ENCODE measurements around the gene ADAD1.
"Not testable (repeated sequence)": the region's sequence is repeated elsewhere in the genome, so short reads cannot be mapped to it uniquely, and the experiment has no call there.

ADAD1 gene

GRCh38 chr4:122378711-122379110 lies at the start of gene ADAD1:
TSS of gene ADAD1 (plus strand) at chr4:122379011. CDS start at chr4:122380070, 1,059 bp downstream.
- no peak for DNase-seq

GRCh38 chr4:122329876-122330565 lies 48.8 kb upstream of the ADAD1 start:
- DNase-seq = no peak

DNA sequence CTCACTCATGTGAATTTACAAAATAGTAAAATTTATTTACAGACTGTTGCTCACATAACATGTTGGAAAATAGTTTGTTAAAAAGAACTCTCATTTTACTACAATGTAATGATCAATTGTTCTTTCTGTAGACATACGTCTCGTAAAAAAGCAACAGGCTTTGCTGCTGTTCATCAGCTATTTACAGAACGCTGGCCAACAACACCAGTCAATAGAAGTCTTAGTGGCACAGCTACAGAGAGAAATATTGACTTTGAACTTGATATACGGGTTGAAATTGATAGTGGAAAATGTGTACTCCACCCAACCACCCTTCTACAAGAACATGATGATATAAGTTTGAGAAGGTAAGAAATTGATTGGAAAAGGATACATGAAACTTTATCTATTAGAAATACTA lies 47.6 kb upstream of the ADAD1 start:
- DNase-seq = no peak

DNA sequence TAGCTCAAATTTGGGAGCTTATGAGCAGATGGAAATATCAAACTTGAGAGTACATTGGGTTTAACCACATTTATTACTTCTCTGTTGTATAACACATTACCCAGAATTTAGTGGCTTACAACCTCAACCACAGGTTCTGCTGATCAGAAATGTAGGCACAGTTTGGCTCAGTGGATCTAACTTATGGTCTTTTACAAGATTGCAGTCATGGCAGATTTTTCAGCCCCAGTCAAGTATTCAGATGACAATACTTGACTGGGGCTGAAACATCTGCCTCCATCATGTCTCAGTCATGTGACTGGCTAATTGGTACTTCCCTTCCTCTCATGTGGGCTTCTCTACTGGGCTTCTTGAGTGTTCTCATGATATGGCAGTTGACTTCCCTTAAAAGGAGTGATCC lies 44.0 kb upstream of the ADAD1 start:
- peak; percentile 51 for DNase-seq

DNA sequence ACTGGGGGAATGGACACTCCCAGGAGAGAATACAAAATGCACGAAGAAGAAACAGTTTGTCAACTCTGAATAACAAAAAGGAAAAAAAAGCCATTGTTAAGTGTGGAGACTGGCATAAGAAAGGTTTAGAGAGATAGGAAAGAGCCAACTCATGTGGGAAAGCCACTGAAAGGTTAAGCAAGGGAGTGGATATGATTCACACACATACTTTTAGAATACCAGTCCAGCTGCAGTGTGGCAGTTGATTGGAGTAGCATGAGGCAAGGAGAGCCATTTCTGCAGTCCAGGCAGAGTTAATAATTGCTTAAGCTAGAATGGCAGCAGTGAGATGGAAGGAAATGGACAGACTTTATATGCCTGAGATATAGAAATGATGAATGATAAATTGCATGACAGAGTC lies 36.9 kb upstream of the ADAD1 start:
- peak; percentile 8 for DNase-seq

GRCh38 chr4:122346036-122346435 lies 32.8 kb upstream of the ADAD1 start:
- DNase-seq = no peak

GRCh38 chr4:122346503-122346902 lies 32.3 kb upstream of the ADAD1 start:
- no peak for DNase-seq

DNA sequence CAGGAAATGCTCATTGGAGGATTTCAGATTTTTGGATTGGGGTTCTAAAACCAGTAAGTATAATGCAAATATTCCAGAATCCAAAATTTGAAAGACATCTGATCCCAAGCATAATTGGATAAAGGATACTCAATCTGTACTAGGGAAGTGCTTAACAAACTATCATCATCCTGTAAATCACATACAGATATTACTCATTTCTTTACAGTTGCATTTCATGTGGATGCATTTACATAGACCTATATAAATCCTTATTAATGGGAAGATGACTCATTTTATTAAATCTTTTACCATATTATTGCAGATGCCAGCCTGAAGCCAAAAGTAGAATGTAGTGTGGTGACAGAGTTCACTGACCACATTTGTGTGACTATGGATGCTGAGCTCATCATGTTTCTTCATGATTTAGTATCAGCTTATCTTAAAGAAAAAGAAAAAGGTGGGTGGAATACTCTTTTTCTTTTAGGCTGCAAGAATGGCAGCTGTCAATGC lies 22.4 kb upstream of the ADAD1 start:
- DNase-seq = no peak

DNA sequence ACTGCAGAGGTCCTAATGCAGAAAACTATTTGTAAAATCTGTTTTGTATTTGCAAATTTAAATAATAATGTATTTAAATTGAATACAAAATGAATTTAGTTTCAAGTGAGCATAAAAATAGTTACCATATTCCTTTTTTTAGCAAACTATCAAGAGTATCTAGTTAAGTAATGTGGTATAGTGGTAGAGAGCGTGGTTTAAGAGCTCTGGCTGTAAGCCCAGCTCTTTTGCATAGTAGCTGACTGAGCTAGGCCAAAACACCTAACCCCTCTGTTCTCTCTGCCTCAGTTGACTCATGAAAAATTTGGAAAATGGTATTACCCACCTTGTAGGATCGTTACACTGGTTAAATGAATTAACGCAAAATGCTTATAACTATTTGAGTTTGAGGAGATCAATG lies 18.1 kb upstream of the ADAD1 start:
- DNase-seq = no peak

DNA sequence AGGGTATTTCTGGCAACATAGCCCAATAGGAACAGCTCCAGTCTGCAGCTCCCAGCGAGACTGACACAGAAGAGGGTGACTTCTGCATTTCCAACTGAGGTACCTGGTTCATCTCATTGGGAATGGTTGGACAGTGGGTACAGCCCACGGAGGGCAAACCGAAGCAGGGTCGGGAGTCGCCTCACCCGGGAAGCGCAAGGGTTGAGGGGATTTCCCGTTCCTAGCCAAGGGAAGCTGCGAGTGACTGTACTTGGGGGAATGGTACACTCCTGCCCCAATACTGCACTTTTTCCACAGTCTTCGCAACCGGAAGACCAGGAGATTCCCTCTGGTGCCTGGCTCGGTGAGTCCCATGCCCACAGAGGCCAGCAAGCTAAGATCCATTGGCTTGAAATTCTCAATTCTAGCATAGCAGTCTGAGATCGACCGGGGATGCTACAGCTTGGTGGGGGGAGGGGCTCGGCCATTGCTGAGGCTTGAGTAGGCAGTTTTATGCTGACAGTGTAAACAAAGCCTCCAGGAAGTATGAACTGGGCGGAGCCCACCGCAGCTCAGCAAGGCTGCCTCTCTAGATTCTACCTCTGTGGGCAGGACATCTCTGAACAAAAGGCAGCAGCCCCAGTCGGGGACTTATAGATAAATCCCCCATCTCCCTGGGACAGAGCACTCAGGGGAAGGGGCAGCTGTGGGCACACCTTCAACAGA lies 14.0 kb upstream of the ADAD1 start:
- peak; percentile 46 for DNase-seq

GRCh38 chr4:122368786-122369185 lies 10.0 kb upstream of the ADAD1 start:
- not testable (repeated sequence) for DNase-seq

- DNase-seq = no peak
Observed at GRCh38 chr4:122377352-122377751, 1.5 kb upstream of the ADAD1 start.

DNA sequence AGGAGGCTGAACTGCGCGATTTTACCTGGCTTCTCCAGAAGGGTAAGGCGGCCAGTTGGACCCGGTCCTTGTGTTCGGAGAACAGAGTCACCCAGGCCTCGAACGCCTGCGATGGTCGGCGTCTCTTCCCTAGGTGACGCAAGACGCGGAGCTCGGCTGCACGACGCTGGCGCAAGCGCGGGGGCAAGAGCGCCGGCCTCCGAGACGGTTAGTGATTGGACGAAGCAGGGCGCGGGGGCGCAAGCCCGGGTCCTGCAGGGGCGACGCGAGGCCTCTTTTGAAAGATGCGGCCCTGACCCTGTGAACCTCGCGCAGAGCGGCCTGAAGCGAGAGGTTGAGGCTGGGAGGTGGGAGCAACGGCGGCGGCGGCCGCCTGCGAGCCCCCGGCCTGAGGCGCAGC lies 428 bp downstream of the ADAD1 start:
- no peak for DNase-seq

DNA sequence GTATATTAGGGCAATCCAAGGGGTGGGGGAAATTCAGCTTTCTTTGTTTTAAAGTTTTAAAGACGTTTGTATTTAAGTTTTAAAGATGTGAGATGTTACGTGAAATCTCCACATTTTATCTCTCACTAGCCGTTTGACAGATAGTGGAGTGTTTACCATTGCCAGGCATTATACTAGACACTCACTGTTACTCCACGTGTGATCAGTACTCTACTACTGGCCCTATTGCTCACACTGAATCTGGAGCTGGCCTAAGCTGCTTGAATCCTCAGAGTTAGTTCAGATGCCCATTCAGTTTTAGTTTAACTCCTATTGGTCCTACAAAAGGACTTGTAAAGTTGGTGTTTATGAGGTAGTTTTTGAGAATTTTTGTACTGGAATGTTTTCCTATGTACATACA lies 4.5 kb downstream of the ADAD1 start:
- DNase-seq = no peak

- no peak for DNase-seq
Observed at GRCh38 chr4:122384245-122384644, 5.4 kb downstream of the ADAD1 start.

DNA sequence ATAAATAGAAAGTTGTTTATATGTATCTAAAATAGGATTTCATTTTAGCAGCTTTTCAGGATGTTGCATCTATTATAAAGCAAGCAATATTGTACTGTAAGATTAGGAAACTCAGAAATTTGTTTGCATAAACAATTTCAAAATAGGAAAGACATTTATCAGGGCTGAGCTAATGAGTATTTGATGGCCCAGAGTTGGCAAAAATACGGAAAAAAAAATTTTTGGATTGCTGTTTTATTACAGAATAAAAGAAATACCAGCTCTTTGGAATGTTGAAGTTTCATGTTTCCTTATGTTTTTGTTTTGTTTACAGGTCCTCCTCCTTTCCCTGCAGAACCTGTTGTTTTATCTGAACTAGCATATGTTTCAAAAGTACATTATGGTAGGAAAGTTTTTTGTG lies 14.5 kb downstream of the ADAD1 start:
- no peak for DNase-seq

DNA sequence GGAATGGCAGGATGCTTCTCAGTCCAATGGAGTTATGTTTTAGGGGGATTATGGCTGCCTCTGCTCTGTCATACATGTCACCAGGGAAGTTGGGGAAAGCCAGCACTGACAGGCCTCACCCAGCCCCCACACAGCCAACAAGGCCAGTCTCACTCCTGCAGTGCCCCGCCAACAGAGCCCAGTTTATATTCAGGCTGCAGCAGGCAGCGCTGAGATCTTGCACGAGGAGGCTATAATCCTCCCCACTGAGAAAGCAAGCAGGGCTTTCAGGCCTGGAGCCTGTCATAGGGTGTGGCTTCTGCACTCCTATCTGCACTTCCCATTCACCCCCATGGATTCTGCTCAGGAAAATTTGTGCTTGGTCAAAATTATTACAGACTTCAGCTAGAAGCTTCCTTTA lies 25.1 kb downstream of the ADAD1 start:
- no peak for DNase-seq

GRCh38 chr4:122412547-122412946 lies 33.7 kb downstream of the ADAD1 start:
- DNase-seq = peak; percentile 77

GRCh38 chr4:122423246-122423645 lies 44.4 kb downstream of the ADAD1 start:
- DNase-seq = no peak

GRCh38 chr4:122431351-122431750 lies 52.5 kb downstream of the ADAD1 start:
- DNase-seq = no peak

- no peak for DNase-seq
Observed at GRCh38 chr4:122434285-122434684, 55.5 kb downstream of the ADAD1 start.

- DNase-seq = peak; percentile 78
Observed at GRCh38 chr4:122450847-122451246, 72.0 kb downstream of the ADAD1 start.

DNA sequence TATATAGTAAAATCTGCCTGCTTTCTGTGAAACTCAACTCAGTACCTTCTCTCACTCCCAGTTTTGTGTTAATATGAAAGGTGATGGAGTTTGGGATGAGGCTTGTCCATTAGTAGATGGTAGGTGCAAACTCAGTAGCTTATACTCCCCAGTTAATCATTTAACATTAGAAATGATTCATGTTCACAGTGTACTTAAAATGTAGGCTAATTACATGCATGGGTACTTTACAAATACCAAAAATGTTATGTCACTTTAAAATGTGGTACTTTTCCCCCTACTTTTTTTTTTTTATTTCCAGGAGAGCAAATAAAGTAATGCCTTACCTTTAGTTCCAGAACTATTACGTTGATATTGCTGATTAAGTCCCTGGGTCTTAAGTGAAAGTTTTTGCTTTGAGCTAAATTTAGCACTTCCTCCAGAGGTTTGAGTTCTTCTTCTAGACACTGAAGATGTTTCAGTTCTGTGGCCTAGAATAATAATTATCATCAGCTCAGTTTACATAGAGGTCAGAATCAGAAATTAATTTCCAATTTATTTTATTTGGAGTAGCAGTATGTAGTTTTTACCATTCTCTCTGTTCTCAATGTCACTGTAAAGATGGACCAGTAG lies 74.7 kb downstream of the ADAD1 start:
- no peak for DNase-seq
